GM12801 (cell line): Measurements from ENCODE around the gene TMEM223.

Experiments
- CTCF ChIP-seq: IDR thresholded peaks from one replicate; pipeline ENCODE4 v1.5.1; 2011; ENCODE audit warnings: control low read depth; ENCODE audit not compliant: insufficient read length; ENCODE audit errors: extremely low read depth

The TMEM223 gene

GRCh38 chr11:62823677-62824076 is 31.9 kb upstream of the TMEM223 start:
- TF ChIP-seq CTCF: no peak

- TF ChIP-seq CTCF: no peak
Measured at GRCh38 chr11:62817129-62817528, 25.3 kb upstream of the TMEM223 start.

GRCh38 chr11:62816557-62816956 is 24.8 kb upstream of the TMEM223 start:
- no peak for TF ChIP-seq CTCF

GRCh38 chr11:62811659-62812058 is 19.9 kb upstream of the TMEM223 start:
- TF ChIP-seq CTCF: no peak

- TF ChIP-seq CTCF: no peak
Measured at GRCh38 chr11:62810748-62811147, 18.9 kb upstream of the TMEM223 start.

- TF ChIP-seq CTCF: no peak
Measured at GRCh38 chr11:62806611-62807121, 14.9 kb upstream of the TMEM223 start.

GRCh38 chr11:62805961-62806441 is 14.2 kb upstream of the TMEM223 start:
- no peak for TF ChIP-seq CTCF
